Measurements from ENCODE around the gene SLC25A2. TPM values are rescaled to one million over a fixed set of nuclear protein-coding genes. Genes with fewer than 3 reads are reported as not detected.

The SLC25A2 gene
- total and polyA plus RNA-seq, 2 of the 8 experiments (the other 6 are each of a cell fraction or from before 2014, with no cell fraction given), result not detected

GRCh38 chr5:141351591-141351990 lies 47.7 kb upstream of the SLC25A2 start:
- Histone ChIP-seq H3K23ac (ENCODE audit: insufficient read length) (no peak overlapping the region), H3K4ac (replicated peaks; ENCODE audit: insufficient read length, low read depth, low read length) (no peak overlapping the region), H3K18ac (ENCODE audit: extremely low read depth, low read length) (no peak overlapping the region), H2BK12ac (ENCODE audit: low read depth, low read length) (no peak overlapping the region), H3K14ac (ENCODE audit: insufficient read length) (no peak overlapping the region), H3K56ac (replicated peaks; ENCODE audit: insufficient read length, low read depth, low read length) (no peak overlapping the region), H3K36me3 (ENCODE audit: control insufficient read depth in 2 of 4, insufficient read depth in 4 of 4, low read length in 3 of 4) (peaks cover 0 to 13% (median 3%) of the 10 kb centered on the region in 4 experiments; a peak in 4 of 8 replicates), H3K27me3 (replicated peaks in 1 of 4; ENCODE audit: control insufficient read depth in 3 of 4, extremely low read depth in 1 of 4, insufficient read depth in 3 of 4, low read length in 3 of 4) (no peaks in the 10 kb centered on the region), H2AK5ac (ENCODE audit: low read depth, low read length) (no peak overlapping the region), H3K9ac (replicated peaks in 1 of 4; ENCODE audit: extremely low read depth in 1 of 4, low read depth in 3 of 4, low read length in 3 of 4) (no peak overlapping the region), H3K27ac (ENCODE audit: low read depth, low read length) (no peak overlapping the region), H4K20me1 (replicated peaks in 1 of 2; ENCODE audit: control insufficient read depth in 1 of 2, insufficient read depth in 2 of 2, low read length in 2 of 2) (no peaks in the 10 kb centered on the region), H2BK20ac (ENCODE audit: low read length) (no peak overlapping the region), H3K4me1 (replicated peaks in 1 of 4; ENCODE audit: control insufficient read depth in 3 of 4, insufficient read depth in 4 of 4, low read length in 3 of 4) (peaks cover 0 to 5% (median under 1%) of the 10 kb centered on the region in 4 experiments; a peak in 1 of 7 replicates), H2BK5ac (ENCODE audit: low read depth, low read length) (no peak overlapping the region), H4K91ac (replicated peaks; ENCODE audit: insufficient read length, low read length) (no peak overlapping the region), H3K4me2 (ENCODE audit: insufficient read depth in 1 of 2, low read depth in 2 of 2, low read length in 2 of 2) (no peak overlapping the region), H4K8ac (ENCODE audit: extremely low read depth, insufficient read depth, low read length) (no peak overlapping the region), H3K23me2 (ENCODE audit: low read depth, low read length) (no peaks in the 10 kb centered on the region), H3K79me2 (ENCODE audit: control insufficient read depth in 1 of 2, insufficient read depth in 2 of 2, low read length in 2 of 2) (no peaks in the 10 kb centered on the region), H4K5ac (ENCODE audit: insufficient read length, low read depth, low read length) (no peak overlapping the region), H2AFZ (ENCODE audit: low read length) (no peak overlapping the region), H2BK15ac (ENCODE audit: low read length) (no peak overlapping the region), H3K9me3 (ENCODE audit: insufficient read depth in 2 of 2, low read depth in 1 of 2, low read length in 1 of 2) (peaks cover 33 to 34% of the 10 kb centered on the region in 2 experiments), H3K4me3 (ENCODE audit: extremely low read depth in 1 of 4, insufficient read depth in 2 of 4, low read depth in 3 of 4, low read length in 4 of 4) (no peak overlapping the region), H2BK120ac (replicated peaks; ENCODE audit: low read depth, low read length) (no peak overlapping the region), H3K79me1 (ENCODE audit: low read depth, low read length) (no peaks in the 10 kb centered on the region)
- no peak for FAIRE-seq
- TF ChIP-seq RAD21 (IDR thresholded peaks at IDR 0.05 in 1 of 2, conservative IDR thresholded peaks at IDR 0.05 in 1 of 2; ENCODE audit: low read depth in 2 of 2, low read length in 2 of 2) (no peak), KDM4A (IDR thresholded peaks at IDR 0.05; ENCODE audit: low read depth, low read length, severe bottlenecking) (no peak), MAX (IDR thresholded peaks at IDR 0.05) (no peak), HDAC2 (IDR thresholded peaks at IDR 0.05; ENCODE audit: borderline replicate concordance in 1 of 2, low read depth in 2 of 2, low read length in 2 of 2) (no peak)
- POLR2A ChIA-PET (ENCODE audit: partially characterized antibody), result interaction anchor here (2.1 kb wide), 1 partner anchor 23 kb away, joined by 6 read pairs; no protein-coding TSS in a partner anchor
- CTCF ChIA-PET (ENCODE audit: partially characterized antibody), result interaction anchor here (0.9 to 5.5 kb wide), 15 partner anchors 8 to 476 kb away, joined by 3 to 29 read pairs (median 7); partner anchors contain the start of genes PCDHA12, PCDHB14, PCDHB15 and PCDHGA2
- no peak for DNase-seq (ENCODE audit: low read depth in 1 of 2, low spot score in 2 of 2)
- 98% methylated on average over 30 of the region's 36 CpGs; no CpG with 5 or more reads in 1 of the 2 experiments for WGBS, 2 experiments (ENCODE audit: extremely low coverage in 1 of 2, insufficient coverage in 1 of 2, insufficient read length in 1 of 2, insufficient replicate concordance in 2 of 2, low coverage in 1 of 2, low lambda C conversion rate in 2 of 2, missing lambda C conversion rate in 1 of 2)

All from H1 (cell line).